ENCODE data around the gene AFP. TPM values are rescaled to one million over a fixed set of nuclear protein-coding genes. Genes with fewer than 3 reads are reported as not detected.

AFP gene
- total RNA-seq, 1 donor from 2014 or later = 2.2 TPM

GRCh38 chr4:73440653-73441052 lies 4.6 kb downstream of the AFP start:
- TF ChIP-seq, protein P1, sequence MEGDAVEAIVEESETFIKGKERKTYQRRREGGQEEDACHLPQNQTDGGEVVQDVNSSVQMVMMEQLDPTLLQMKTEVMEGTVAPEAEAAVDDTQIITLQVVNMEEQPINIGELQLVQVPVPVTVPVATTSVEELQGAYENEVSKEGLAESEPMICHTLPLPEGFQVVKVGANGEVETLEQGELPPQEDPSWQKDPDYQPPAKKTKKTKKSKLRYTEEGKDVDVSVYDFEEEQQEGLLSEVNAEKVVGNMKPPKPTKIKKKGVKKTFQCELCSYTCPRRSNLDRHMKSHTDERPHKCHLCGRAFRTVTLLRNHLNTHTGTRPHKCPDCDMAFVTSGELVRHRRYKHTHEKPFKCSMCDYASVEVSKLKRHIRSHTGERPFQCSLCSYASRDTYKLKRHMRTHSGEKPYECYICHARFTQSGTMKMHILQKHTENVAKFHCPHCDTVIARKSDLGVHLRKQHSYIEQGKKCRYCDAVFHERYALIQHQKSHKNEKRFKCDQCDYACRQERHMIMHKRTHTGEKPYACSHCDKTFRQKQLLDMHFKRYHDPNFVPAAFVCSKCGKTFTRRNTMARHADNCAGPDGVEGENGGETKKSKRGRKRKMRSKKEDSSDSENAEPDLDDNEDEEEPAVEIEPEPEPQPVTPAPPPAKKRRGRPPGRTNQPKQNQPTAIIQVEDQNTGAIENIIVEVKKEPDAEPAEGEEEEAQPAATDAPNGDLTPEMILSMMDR (conservative IDR thresholded peaks at IDR 0.05; ENCODE audit: low read depth, low read length) = no peak
- DNase-seq (ENCODE audit: low read depth) = no peak
- no peak overlapping the region for H3K4me3 ChIP-seq (ENCODE audit: low read depth, low read length)

GRCh38 chr4:73442275-73442674 lies 6.3 kb downstream of the AFP start:
- TF ChIP-seq, protein P1 (conservative IDR thresholded peaks at IDR 0.05; ENCODE audit: low read depth, low read length) = no peak
- no peak for DNase-seq (ENCODE audit: low read depth)
- H3K4me3 ChIP-seq (ENCODE audit: low read depth, low read length) = no peak overlapping the region

DNA sequence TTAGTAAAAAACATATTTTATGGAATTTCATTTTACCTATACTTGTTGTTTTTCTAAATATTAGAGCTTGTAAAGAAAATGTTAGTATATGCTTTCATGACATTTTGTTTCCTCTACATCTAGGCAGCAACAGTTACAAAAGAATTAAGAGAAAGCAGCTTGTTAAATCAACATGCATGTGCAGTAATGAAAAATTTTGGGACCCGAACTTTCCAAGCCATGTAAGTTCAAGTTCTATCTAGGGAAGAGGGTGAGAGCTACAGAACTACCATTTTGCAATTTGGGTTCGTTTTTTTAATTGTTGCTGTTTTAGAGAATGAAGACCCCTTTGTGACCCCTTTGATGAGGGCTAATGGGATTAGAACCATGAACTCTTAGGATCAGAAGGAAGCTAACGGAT lies 7.2 kb downstream of the AFP start:
- DNase-seq (ENCODE audit: low read depth) = no peak
- H3K4me3 ChIP-seq (ENCODE audit: low read depth, low read length) = no peak overlapping the region
- TF ChIP-seq, protein P1 (conservative IDR thresholded peaks at IDR 0.05; ENCODE audit: low read depth, low read length) = no peak

- no peak overlapping the region for H3K4me3 ChIP-seq (ENCODE audit: low read depth, low read length)
- TF ChIP-seq, protein P1 (conservative IDR thresholded peaks at IDR 0.05; ENCODE audit: low read depth, low read length) = no peak
- no peak for DNase-seq (ENCODE audit: low read depth)
Measured at GRCh38 chr4:73445383-73446335, 9.6 kb downstream of the AFP start.

DNA sequence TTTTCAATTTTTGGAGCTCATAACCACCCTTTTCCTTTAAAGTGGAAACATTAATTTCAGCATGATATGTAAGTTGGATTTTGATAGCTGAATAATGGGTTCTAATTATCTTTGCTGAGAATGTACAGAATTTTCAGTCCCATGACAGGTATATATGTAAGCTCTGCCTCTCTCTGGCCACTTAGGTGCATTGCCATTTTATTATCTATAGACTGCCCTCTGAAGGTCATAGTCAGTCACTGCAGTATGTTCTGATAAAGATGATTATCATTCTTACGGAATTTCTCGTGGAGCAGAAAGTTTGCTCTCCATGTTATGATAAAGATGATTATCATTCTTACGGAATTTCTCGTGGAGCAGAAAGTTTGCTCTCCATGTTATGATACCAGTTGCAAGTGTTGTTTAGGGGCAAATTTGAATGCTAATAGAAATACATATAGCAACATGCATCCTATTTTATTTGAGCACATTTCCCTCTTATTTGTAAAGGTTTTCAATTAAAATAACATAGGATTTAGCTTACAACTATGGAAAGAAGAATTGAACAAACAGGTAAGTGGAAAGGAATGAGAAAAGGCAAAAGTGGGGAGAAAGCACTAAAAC lies 10.4 kb downstream of the AFP start:
- peak; percentile 20 for DNase-seq (ENCODE audit: low read depth)
- H3K4me3 ChIP-seq (ENCODE audit: low read depth, low read length) = no peak overlapping the region
- TF ChIP-seq, protein P1 (conservative IDR thresholded peaks at IDR 0.05; ENCODE audit: low read depth, low read length) = peak; percentile 92

- DNase-seq (ENCODE audit: low read depth) = no peak
- TF ChIP-seq, protein P1 (conservative IDR thresholded peaks at IDR 0.05; ENCODE audit: low read depth, low read length) = no peak
- H3K4me3 ChIP-seq (ENCODE audit: low read depth, low read length) = no peak overlapping the region
Measured at GRCh38 chr4:73447671-73448070, 11.7 kb downstream of the AFP start.

Data from epithelial cell of proximal tubule (primary cell).